Measurements from ENCODE around the gene TPM2.

Gene TPM2

DNA sequence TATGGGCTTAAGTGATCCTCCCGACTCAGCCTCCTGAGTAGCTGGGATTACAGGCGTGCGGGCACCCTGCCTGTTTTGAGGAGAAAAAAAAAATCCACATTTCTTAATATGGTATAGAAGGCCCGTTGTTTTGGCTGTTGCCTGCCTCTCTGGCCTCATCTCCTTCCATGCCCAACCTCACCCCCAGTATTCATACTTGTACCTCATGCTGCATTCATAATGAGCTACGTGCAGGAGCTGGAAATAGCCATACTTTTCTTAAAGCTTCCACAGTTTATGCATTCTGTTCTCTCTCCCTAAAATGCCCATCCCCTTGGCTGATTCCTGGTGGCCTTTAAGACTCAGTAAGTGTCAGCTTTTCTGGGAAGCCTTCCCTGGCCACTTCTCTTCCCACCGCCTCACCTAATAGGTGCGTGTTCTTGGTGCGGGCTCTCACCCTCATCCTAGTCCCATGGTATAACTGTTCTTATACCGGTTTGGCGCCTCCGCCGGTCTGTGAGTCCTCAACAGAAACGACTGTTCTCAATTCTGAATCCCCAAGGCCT is 2.1 kb upstream of the TPM2 start:
- DNase-seq = no peak

GRCh38 chr9:35691334-35691650 is 1.6 kb upstream of the TPM2 start:
- DNase-seq = no peak

DNA sequence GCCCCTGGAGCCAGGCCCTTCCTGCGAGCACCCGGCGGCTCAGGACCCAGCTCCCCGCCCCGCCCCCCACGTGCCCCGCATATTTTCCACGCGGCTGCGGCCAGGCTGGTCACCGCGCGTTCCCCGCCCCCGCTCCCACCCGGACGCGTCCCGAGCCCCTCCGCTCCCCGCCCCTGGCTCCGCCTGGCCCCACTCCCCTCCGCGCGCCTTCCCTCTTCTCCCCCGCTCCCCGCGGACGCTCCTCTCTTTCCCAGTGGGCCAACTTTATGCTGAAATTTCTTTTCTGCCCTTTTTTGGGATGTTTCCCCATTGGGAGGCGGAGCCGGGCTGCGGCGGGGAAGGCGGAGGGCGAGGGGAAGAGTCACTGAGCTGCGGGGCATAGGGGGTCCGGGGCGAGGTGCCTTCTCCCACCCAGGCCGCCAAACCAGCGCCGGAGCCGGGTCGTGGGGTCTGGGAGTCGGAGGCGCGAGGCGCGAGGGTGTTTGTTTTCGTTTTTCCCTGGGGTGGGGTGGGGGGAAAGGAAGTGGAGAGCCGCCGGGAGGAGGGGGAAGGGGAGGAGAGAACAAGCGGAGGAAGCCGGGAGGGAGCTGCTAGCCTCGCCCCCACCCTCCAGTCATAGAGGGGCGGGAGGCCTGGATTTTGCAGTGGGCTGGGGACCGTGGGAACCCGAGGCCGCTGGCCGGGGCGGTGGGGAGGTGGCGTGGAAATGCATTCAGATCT is 1.0 kb upstream of the TPM2 start:
- peak in 3 of 5 experiments; percentile 7 to 31 (median 20) for DNase-seq

GRCh38 chr9:35690294-35690613 is 529 bp upstream of the TPM2 start:
- no peak for DNase-seq

DNA sequence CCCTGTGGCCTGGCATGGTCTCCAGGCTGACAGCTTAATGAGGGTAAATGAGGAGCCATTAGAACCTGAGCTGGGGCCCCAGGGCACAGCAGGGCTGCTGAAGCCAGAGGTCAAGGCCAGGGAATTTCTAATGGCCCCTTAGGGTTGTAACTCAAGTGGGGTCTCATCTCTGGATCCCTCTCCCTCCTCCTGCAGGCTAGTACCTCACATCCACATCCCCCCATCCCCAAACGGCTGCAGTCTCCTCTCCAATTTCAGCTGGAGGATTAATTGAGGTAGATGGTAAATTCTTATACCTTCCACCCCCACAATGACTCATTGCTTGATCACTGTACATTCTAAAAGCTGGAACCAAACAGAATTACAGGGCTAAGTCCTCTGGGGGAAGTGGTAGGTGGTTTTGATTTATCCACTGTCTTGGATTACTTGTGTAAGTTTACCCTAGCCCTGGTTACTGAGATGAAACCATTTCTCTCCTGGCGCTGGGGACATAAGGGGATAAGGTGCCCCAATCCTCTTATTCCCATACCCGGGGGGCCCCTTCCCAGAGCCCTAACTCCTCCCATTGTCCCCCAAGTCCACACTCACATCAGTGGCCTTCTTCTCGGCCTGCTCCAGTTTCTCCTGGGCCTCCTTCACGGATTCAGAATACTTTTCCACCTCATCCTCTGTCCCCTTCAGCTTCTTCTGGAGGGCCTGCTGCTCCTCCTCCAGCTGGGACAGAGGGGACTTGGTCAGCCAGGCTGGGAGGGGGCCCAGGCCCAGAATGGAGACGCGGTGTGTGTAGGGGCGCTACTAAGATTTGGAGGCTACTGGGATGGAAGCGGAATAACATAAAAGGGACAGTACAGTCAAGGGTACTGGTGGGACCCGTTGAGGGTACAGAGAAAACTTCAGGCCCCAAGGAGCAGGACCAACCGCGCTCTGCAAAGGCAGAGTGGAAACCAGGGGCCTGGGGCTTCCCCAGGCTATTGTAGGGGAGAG is 875 bp downstream of the TPM2 start:
- DNase-seq = peak in 1 of 5 experiments; percentile 53

- DNase-seq = no peak
Measured at GRCh38 chr9:35687972-35688557, 1.7 kb downstream of the TPM2 start.

DNA sequence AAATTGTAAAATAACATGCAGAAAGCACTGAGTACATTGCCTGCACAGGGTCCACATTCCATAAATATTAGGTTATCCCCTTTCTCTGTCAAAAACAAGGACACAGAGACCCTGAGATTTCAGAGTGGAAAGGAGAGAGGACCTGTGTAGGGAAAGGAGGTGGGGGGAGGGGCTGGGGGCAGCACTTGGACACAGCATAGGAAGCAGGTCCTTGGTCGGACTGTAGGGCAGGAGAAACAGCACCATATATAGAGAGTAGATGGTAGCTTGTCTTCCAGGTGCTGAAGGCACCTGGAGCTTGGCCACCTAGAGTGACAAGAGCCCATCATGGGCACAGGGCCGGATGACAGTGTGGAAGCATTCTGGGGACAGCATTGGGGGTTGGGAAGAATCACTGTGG is 2.4 kb downstream of the TPM2 start:
- no peak for DNase-seq

DNA sequence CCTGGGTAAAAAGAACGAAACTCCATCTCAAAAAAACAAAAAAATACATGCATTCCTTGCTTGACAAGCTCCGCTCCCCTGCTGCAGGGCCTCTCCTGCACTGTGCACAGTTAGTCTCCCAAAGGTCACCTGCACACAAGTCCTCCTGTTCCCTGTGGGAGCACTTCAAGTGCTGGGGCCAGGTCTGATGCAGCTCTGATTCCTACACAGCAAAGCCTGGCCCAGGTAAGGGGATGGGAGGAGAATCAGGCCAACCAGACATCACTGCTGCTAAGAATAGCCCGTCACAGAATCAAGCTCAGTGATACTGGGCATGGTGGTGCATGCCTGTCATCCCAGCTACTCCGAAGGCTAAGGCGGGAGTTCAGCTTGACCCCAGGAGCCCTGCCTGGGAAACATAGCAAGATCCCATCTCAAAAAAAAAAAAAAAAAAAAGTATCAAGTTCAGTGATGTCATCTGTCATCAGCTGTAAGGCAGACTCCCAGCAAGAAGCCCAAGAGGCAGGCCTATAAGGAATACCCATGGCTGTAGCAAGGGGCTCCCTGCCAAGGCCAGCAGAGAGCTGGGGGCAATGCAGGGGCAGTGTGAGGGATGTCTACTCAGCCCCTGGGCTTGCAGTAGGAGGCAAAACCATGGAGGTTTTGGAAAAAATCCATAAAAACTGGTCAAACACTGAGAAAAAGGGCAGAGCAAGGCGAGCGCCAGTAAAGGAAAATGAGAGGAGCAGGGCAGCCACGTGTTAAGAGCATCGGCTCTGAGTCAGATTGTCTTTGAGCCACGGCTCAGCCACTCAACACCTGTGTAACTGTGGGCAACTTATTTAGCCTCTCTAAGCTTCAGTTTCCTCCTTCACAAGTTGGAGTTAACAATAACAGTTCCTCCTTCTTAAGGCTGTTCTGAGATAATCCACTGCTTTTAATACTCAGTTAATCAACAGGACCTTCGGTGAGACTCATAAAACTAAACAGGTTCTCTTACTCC is 3.2 kb downstream of the TPM2 start:
- no peak for DNase-seq

- no peak for DNase-seq
Measured at GRCh38 chr9:35685506-35685905, 4.2 kb downstream of the TPM2 start.

DNA sequence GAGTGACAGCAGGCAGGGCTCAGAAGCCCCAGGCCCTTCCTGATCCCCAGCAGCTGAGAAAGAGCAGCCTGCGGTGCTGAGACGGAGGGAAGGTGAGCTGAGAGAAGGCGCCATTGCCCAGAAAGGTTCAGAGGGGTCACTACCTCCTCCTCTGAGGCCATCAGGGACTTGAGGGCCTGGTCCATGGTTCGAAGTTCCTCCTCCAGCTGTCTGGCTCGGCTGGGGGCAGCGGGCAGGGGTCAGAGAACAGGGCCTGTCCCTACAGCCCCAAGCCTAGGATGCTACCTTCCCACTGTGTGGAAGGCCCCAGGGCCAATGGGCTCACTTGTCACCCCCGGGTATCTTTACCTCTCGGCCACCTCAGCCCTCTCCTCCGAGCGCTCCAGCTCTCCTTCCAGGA is 4.8 kb downstream of the TPM2 start:
- no peak for DNase-seq

DNA sequence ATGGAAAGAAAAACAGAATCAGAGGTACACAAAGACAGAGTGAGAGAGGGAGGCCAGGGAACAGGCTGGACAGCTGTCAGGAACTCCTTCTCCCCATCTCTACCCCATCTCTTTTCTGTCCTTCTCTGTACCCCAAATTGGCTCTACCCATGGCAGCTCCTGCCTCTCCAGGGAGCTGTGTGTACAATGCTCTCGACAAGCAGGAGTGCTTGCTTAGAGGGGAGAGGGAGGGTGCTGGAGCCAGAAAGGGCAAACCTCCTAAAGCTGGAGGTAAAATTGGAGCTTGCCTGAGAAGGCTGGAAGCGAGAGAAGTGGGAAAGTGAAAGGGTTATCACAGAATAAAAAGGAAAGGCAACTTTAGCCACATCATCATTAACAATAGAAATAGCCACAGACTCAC is 6.4 kb downstream of the TPM2 start:
- DNase-seq = no peak

DNA sequence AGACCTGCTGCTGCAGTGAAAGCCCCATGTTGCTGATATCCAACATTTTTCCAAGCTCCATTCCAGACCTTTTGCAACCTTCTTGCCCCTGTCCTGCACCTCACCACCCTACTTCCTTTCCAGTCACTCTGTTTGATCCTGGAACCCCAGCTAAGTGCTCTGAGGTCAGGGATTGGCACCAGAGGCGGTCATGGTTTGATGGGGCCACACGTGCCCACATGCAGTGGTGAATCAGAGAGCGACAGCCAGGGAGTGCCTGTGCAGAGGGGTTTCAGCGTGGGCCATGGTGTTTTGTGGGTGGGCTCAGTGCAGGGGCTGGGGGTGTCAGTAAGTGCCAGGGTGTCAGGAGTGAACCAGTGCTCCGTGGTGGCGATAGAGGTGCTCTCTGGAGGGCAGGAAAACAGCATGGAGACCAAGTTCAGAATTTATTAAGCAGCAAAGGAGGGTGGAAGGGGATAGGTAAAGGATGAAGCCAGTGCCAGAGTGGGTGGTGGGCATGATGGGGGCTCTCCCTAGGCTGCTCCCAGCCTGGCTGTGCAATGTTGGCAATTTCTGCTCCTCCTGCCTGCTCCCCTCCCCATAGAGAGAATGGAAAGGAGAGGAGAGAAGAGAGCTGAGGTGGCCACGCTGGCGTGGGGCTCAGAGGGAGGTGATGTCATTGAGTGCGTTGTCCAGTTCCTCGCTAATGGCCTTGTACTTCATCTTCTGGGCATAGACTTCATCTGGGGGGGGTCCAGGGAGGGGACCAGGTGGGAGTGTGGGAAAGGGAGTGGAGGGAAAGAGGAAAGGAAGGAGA is 7.0 kb downstream of the TPM2 start:
- no peak for DNase-seq

DNA sequence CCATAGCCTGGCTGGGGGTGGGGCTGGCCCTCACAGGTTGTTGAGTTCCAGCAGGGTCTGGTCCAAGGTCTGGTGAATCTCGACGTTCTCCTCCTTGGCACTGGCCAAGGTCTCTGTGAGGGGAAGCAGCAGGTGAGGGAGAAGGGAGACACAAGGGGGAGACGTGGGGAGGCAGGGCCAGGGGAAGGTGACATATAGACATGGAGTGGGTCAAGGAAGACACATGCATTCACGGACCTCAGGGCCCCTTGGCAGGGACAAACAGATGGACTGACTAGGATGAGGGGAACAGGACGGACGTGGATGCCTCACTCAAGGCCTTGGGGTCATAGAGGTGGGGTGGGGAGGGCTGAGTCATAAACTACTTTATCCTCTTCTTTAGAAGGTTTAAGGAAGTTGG is 7.7 kb downstream of the TPM2 start:
- no peak for DNase-seq

- no peak for DNase-seq
Measured at GRCh38 chr9:35681341-35682002, 8.3 kb downstream of the TPM2 start.

DNA sequence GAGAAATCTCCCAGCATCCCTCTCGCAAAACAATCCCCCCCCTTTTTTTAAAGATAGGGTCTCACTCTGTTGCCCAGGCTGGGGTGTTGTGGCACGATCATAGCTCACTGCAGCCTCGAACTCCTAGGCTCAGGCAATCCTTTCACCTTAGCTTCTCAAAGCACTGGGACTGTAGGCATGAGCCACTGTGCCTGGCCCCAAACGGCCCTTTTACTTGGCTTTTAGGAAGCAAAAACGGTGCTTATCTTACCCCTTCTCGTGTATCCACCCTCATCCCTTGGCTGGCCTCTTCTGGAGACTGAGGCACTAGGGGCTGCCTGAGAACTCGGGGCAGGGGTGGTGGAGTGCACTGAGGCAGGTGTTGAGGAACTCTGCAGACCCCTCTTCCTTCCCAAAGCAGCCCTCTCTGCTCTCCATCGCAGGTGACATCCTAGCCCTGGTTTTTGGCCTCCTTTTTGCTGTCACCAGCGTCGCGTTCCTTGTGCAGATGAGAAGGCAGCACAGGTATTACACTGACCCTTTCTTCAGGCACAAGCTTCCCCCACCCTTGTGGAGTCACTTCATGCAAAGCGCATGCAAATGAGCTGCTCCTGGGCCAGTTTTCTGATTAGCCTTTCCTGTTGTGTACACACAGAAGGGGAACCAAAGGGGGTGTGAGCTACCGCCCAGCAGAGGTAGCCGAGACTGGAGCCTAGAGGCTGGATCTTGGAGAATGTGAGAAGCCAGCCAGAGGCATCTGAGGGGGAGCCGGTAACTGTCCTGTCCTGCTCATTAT is 9.2 kb downstream of the TPM2 start:
- DNase-seq = no peak

DNA sequence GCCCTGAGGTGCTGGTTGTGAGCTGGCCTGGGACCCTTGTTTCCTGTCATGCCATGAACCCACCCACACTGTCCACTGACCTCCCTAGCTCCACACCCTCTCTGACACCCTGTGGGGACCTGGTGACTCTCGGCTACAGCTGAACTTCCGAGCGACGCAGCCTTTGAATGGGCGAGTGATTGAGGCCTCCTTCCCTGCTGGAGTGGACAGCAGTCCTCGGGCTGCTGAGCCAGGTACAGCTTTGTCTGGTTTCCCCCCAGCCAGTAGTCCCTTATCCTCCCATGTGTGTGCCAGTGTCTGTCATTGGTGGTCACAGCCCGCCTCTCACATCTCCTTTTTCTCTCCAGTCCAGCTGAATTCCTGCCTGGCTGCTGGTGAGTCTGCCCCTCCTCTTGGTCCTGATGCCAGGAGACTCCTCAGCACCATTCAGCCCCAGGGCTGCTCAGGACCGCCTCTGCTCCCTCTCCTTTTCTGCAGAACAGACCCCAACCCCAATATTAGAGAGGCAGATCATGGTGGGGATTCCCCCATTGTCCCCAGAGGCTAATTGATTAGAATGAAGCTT is 9.9 kb downstream of the TPM2 start:
- DNase-seq = no peak

- no peak for DNase-seq
Measured at GRCh38 chr9:35679091-35679490, 10.6 kb downstream of the TPM2 start.

DNA sequence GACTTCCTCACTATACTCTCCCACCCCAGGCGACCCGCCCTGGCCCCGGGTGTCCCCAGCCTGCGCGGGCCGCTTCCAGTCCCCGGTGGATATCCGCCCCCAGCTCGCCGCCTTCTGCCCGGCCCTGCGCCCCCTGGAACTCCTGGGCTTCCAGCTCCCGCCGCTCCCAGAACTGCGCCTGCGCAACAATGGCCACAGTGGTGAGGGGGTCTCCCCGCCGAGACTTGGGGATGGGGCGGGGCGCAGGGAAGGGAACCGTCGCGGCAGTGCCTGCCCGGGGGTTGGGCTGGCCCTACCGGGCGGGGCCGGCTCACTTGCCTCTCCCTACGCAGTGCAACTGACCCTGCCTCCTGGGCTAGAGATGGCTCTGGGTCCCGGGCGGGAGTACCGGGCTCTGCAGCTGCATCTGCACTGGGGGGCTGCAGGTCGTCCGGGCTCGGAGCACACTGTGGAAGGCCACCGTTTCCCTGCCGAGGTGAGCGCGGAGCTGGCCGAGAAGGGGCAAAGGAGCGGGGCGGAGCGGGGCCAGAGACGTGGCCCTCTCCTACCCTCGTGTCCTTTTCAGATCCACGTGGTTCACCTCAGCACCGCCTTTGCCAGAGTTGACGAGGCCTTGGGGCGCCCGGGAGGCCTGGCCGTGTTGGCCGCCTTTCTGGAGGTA is 13.9 kb downstream of the TPM2 start:
- DNase-seq = peak in 2 of 5 experiments; percentile 28 to 32

GRCh38 chr9:35675204-35675603 is 14.5 kb downstream of the TPM2 start:
- DNase-seq = no peak
